ENCODE measurements around the gene FECH. TPM values are rescaled to one million over a fixed set of nuclear protein-coding genes. Genes with fewer than 3 reads are reported as not detected.

Gene FECH
- total and polyA plus RNA-seq, 2 of the 4 experiments (the other 2 are of a cell fraction), result 32.3 to 52.2 TPM

DNA sequence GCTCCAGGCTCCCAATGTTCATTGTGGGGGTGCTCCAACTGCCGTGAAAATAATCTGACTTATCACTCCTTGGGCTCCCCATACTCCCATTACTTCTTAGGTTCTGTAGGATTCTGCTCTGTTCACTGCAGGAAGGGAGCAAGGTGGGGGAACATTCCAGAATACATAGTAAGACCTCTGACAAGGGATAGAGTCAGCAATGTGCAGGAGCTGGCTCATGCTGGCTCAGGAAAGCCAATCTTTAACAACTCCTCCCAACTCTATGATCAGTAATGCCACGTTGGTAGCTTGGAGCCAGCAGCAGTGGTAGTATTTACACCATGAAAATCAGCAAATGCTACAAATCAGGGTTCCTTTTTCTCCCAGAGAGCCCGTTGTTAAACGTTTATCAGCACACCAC lies 44.4 kb downstream of the FECH start:
- POLR2A ChIA-PET (ENCODE audit: unreplicated experiment), result no interaction called here
- no peak overlapping the region for H2AK5ac ChIP-seq (ENCODE audit: low read depth, low read length)
- no peak overlapping the region for H3K4me3 ChIP-seq (ENCODE audit: insufficient read depth, low read depth, low read length)

More for the DNA sequence above, 44.4 kb downstream of the FECH start:
- H3K18ac ChIP-seq (ENCODE audit: low read depth, low read length), result no peak overlapping the region
- H3K27me3 ChIP-seq (ENCODE audit: control insufficient read depth, insufficient read depth, low read length), result no peaks in the 10 kb centered on the region
- no CpG with 5 or more reads among the region's 4 CpGs for WGBS, 2 experiments (ENCODE audit: extremely low coverage in 2 of 2, insufficient read length in 1 of 2)
- intact Hi-C loops (cut with micrococcal nuclease), result no loop called here
- TF ChIP-seq NFE2L2 (IDR thresholded peaks at IDR 0.05; ENCODE audit: low read depth, low read length), result peak; percentile 64
- no peak for TF ChIP-seq CHD1 (IDR thresholded peaks at IDR 0.05; ENCODE audit: low read depth, low read length)
- peak; percentile 63 for TF ChIP-seq MAFK (IDR thresholded peaks at IDR 0.05; ENCODE audit: low read depth, low read length)
- no peak overlapping the region for H3K4ac ChIP-seq (ENCODE audit: low read depth, low read length)
- no peak overlapping the region for H3K14ac ChIP-seq (replicated peaks; ENCODE audit: low read depth, low read length)
- H4K20me1 ChIP-seq (ENCODE audit: insufficient read depth, low read length), result no peaks in the 10 kb centered on the region
- H3K9ac ChIP-seq (ENCODE audit: low read depth, low read length), result no peak overlapping the region
- H2AFZ ChIP-seq (replicated peaks; ENCODE audit: low read length, poor library complexity), result peak overlapping the region; percentile 75
- BruUV-seq (replicated peaks), result no TSS peak
- no peak overlapping the region; a peak in 2 of 4 replicates for H4K8ac ChIP-seq (ENCODE audit: low read depth in 2 of 2, low read length in 2 of 2)
- H2BK15ac ChIP-seq (ENCODE audit: low read depth, low read length), result no peak overlapping the region
- no peak overlapping the region for H3K4me2 ChIP-seq (ENCODE audit: low read depth, low read length)
- H3K9me3 ChIP-seq (ENCODE audit: control insufficient read depth, insufficient read depth, low read length), result no peaks in the 10 kb centered on the region
- ATAC-seq (ENCODE audit: low read depth), result peak; percentile 76
- H3K27ac ChIP-seq (ENCODE audit: insufficient read depth, low read length), result no peak overlapping the region
- peaks cover 2% of the 10 kb centered on the region; the same call in 1 of the 2 replicates for H3K4me1 ChIP-seq (ENCODE audit: control insufficient read depth, insufficient read depth, low read length)
- H3K36me3 ChIP-seq (ENCODE audit: control insufficient read depth, insufficient read depth, low read length), result no peaks in the 10 kb centered on the region
- H4K91ac ChIP-seq (ENCODE audit: insufficient read depth, low read depth, low read length), result no peak overlapping the region
- dilution Hi-C loops (cut with HindIII; ENCODE audit: low sequenced_read_pairs, unreplicated experiment), result no loop called here
- in situ Hi-C loops (cut with MboI; ENCODE audit: low sequenced_read_pairs), result no loop called here
- no peak overlapping the region for H3K56ac ChIP-seq (ENCODE audit: extremely low read depth, insufficient read depth, low read length)
- H4K5ac ChIP-seq (ENCODE audit: low read depth, low read length), result no peak overlapping the region
- peak overlapping the region; percentile 31 for H2BK5ac ChIP-seq (ENCODE audit: low read depth, low read length, poor library complexity, severe bottlenecking)
- H2BK20ac ChIP-seq (ENCODE audit: low read depth, low read length), result peak overlapping the region; percentile 25; the same call in 1 of the 2 replicates
- no peaks in the 10 kb centered on the region for H3K79me1 ChIP-seq (ENCODE audit: low read depth in 1 of 2, low read length in 2 of 2)
- CTCF ChIA-PET, result no interaction called here
- H2AK9ac ChIP-seq (replicated peaks; ENCODE audit: low read depth, low read length, poor library complexity), result peak overlapping the region; percentile 62
- H3K9me1 ChIP-seq (ENCODE audit: insufficient read depth, low read length), result 0 out of 2 replicates have a peak, but pooled peaks cover 6% of the 10 kb centered on the region
- no peak overlapping the region for H3K23ac ChIP-seq (ENCODE audit: low read depth, low read length)
- DNase-seq, result peak; percentile 86
- H2BK120ac ChIP-seq (ENCODE audit: low read depth, low read length), result no peak overlapping the region; the same call in 1 of the 2 replicates
